H1 (cell line): Measurements from ENCODE around the gene LRRC18. TPM values are rescaled to one million over a fixed set of nuclear protein-coding genes. Genes with fewer than 3 reads are reported as not detected.

Experiments
- CTCF ChIA-PET: fragments of 300-600 bp; sonication (Branson Sonifier 250); formaldehyde crosslinking; loops from one replicate; lab custom pipeline; 2021; ENCODE audit not compliant: partially characterized antibody; lab: Charles Lee
- POLR2A ChIA-PET: fragments of 300-600 bp; sonication (Branson Sonifier 250); formaldehyde crosslinking; loops from one replicate; lab custom pipeline; 2021; ENCODE audit warnings: inconsistent platforms; ENCODE audit not compliant: partially characterized antibody; lab: Charles Lee
- DNase-seq, 2 experiments: peaks; one replicate each; pipeline versions ENCODE4 v3.0.0 to v3.0.0-alpha.2; 2010 to 2022; ENCODE audit warnings: low spot score in 2 of 2, low read depth in 1 of 2, mixed read lengths in 1 of 2
- FAIRE-seq: peaks from 2 replicates; lab custom pipeline; 2011; peaks lifted over from hg19 to GRCh38; lab: Jason Lieb, UNC
- H2AFZ ChIP-seq: 2 replicates; pipeline ENCODE4 v1.8.1; 2012; ENCODE audit warnings: low read length, inconsistent platforms
- H2AK5ac ChIP-seq: 2 replicates; pipeline ENCODE4 v1.6.1; 2013; ENCODE audit warnings: low read depth, low read length
- H2BK120ac ChIP-seq: replicated peaks from 2 replicates; pipeline ENCODE3; 2013; ENCODE audit warnings: low read depth, low read length, inconsistent platforms
- H2BK12ac ChIP-seq: 2 replicates; pipeline ENCODE4 v1.6.1; 2013; ENCODE audit warnings: low read depth, low read length
- H2BK15ac ChIP-seq: 2 replicates; pipeline ENCODE4 v1.6.1; 2013; ENCODE audit warnings: low read length
- H2BK20ac ChIP-seq: 2 replicates; pipeline ENCODE4 v1.6.1; 2013; ENCODE audit warnings: low read length
- H2BK5ac ChIP-seq: 2 replicates; pipeline ENCODE4 v1.6.1; 2013; ENCODE audit warnings: low read depth, low read length
- H3K14ac ChIP-seq: 2 replicates; pipeline ENCODE4 v1.6.1; 2013; ENCODE audit warnings: inconsistent platforms; ENCODE audit not compliant: insufficient read length
- H3K18ac ChIP-seq: 2 replicates; pipeline ENCODE4 v1.6.1; 2013; ENCODE audit warnings: low read length; ENCODE audit errors: extremely low read depth
- H3K23ac ChIP-seq: 2 replicates; pipeline ENCODE4 v1.6.1; 2013; ENCODE audit warnings: inconsistent platforms; ENCODE audit not compliant: insufficient read length
- H3K23me2 ChIP-seq: 2 replicates; pipeline ENCODE4 v1.6.1; 2013; ENCODE audit warnings: low read depth, low read length
- H3K27ac ChIP-seq: 2 replicates; pipeline ENCODE4 v1.6.1; 2011; ENCODE audit warnings: low read depth, low read length, inconsistent platforms
- H3K27me3 ChIP-seq, 4 experiments: replicated peaks in 1 of 4; 1 replicate in 1 of 4; 2 replicates in 3 of 4; pipeline versions ENCODE4 v1.6.1 to v1.8.1; 2011 to 2013; ENCODE audit warnings: low read length in 3 of 4, mild to moderate bottlenecking in 3 of 4, inconsistent platforms in 2 of 4, mixed read lengths in 2 of 4, moderate library complexity in 1 of 4; ENCODE audit not compliant: control insufficient read depth in 3 of 4, insufficient read depth in 3 of 4; ENCODE audit errors: extremely low read depth in 1 of 4
- H3K36me3 ChIP-seq, 4 experiments: 2 replicates each; pipeline versions ENCODE4 v1.6.1 to v1.8.1; 2011 to 2013; ENCODE audit warnings: mild to moderate bottlenecking in 4 of 4, low read length in 3 of 4, moderate library complexity in 2 of 4, control low read depth in 1 of 4, inconsistent platforms in 1 of 4; ENCODE audit not compliant: insufficient read depth in 4 of 4, control insufficient read depth in 2 of 4
- H3K4ac ChIP-seq: replicated peaks from 2 replicates; pipeline ENCODE3; 2013; ENCODE audit warnings: low read length, low read depth, mixed read lengths, inconsistent platforms; ENCODE audit not compliant: insufficient read length
- H3K4me1 ChIP-seq, 4 experiments: replicated peaks in 1 of 4; 1 replicate in 1 of 4; 2 replicates in 3 of 4; pipeline versions ENCODE4 v1.6.1 to v1.8.1; 2011 to 2013; ENCODE audit warnings: low read length in 3 of 4, inconsistent platforms in 2 of 4, mixed read lengths in 1 of 4; ENCODE audit not compliant: insufficient read depth in 4 of 4, control insufficient read depth in 3 of 4
- H3K4me2 ChIP-seq, 2 experiments: 2 replicates each; pipeline versions ENCODE4 v1.6.1 to v1.8.1; 2011 to 2013; ENCODE audit warnings: low read depth in 2 of 2, low read length in 2 of 2, control low read depth in 1 of 2, inconsistent platforms in 1 of 2, mild to moderate bottlenecking in 1 of 2; ENCODE audit not compliant: insufficient read depth in 1 of 2
- H3K4me3 ChIP-seq, 4 experiments: fragments of 200-600, 300-600 bp in 1 of 4; sonication (generic), shearing (Covaris generic), sonication (Bioruptor Twin) in 1 of 4; 2 replicates each; pipeline versions ENCODE4 v1.5.1 to v1.8.1; 2011 to 2016; ENCODE audit warnings: low read length in 4 of 4, low read depth in 3 of 4, control low read depth in 2 of 4, inconsistent platforms in 2 of 4, mild to moderate bottlenecking in 2 of 4, mixed read lengths in 1 of 4, moderate library complexity in 1 of 4; ENCODE audit not compliant: insufficient read depth in 2 of 4; ENCODE audit errors: extremely low read depth in 1 of 4
- H3K56ac ChIP-seq: replicated peaks from 2 replicates; pipeline ENCODE3; 2013; ENCODE audit warnings: low read depth, mild to moderate bottlenecking, mixed read lengths, low read length, inconsistent platforms; ENCODE audit not compliant: insufficient read length
- H3K79me1 ChIP-seq: 2 replicates; pipeline ENCODE4 v1.6.1; 2013; ENCODE audit warnings: low read depth, low read length, control low read depth
- H3K79me2 ChIP-seq, 2 experiments: 2 replicates each; pipeline versions ENCODE4 v1.6.1 to v1.8.1; 2012 to 2013; ENCODE audit warnings: low read length in 2 of 2, mild to moderate bottlenecking in 2 of 2, inconsistent platforms in 1 of 2; ENCODE audit not compliant: insufficient read depth in 2 of 2, control insufficient read depth in 1 of 2
- H3K9ac ChIP-seq, 4 experiments: replicated peaks in 1 of 4; 1 replicate in 1 of 4; 2 replicates in 3 of 4; pipeline versions ENCODE4 v1.6.1 to v1.8.1; 2011 to 2013; ENCODE audit warnings: low read depth in 3 of 4, low read length in 3 of 4, control low read depth in 2 of 4, mild to moderate bottlenecking in 2 of 4, moderate library complexity in 2 of 4, inconsistent platforms in 1 of 4; ENCODE audit errors: extremely low read depth in 1 of 4
- H3K9me3 ChIP-seq, 2 experiments: 2 replicates each; pipeline versions ENCODE4 v1.6.1 to v1.8.1; 2012 to 2013; ENCODE audit warnings: mild to moderate bottlenecking in 2 of 2, moderate library complexity in 2 of 2, control low read depth in 1 of 2, inconsistent platforms in 1 of 2, low read depth in 1 of 2, low read length in 1 of 2, mixed read lengths in 1 of 2; ENCODE audit not compliant: insufficient read depth in 2 of 2
- H4K20me1 ChIP-seq, 2 experiments: replicated peaks in 1 of 2; 2 replicates each; pipeline versions ENCODE3 to v1.8.1; 2011 to 2013; ENCODE audit warnings: inconsistent platforms in 2 of 2, low read length in 2 of 2, mild to moderate bottlenecking in 1 of 2; ENCODE audit not compliant: insufficient read depth in 2 of 2, control insufficient read depth in 1 of 2
- H4K5ac ChIP-seq: 2 replicates; pipeline ENCODE4 v1.6.1; 2013; ENCODE audit warnings: low read length, low read depth, mixed read lengths, inconsistent platforms; ENCODE audit not compliant: insufficient read length
- H4K8ac ChIP-seq: 2 replicates; pipeline ENCODE4 v1.8.0; 2013; ENCODE audit warnings: mild to moderate bottlenecking, moderate library complexity, low read length, inconsistent platforms; ENCODE audit not compliant: insufficient read depth; ENCODE audit errors: extremely low read depth
- H4K91ac ChIP-seq: replicated peaks from 2 replicates; pipeline ENCODE3; 2013; ENCODE audit warnings: low read length, mixed read lengths, inconsistent platforms; ENCODE audit not compliant: insufficient read length
- BRCA1 ChIP-seq: IDR thresholded peaks from 2 replicates; pipeline ENCODE4 v1.6.1; 2012; ENCODE audit warnings: low read depth, low read length, improper control_type of control experiment
- CBX5 ChIP-seq: fragments of 300-800, 300-1000 bp; sonication (generic); IDR thresholded peaks from 2 replicates; pipeline ENCODE4 v1.7.1; 2016; ENCODE audit warnings: antibody characterized with exemption, low read length, low read depth
- CHD1 ChIP-seq: IDR thresholded peaks from 2 replicates; pipeline ENCODE4 v1.6.1; 2012; ENCODE audit warnings: low read depth, low read length, improper control_type of control experiment
- EGR1 ChIP-seq: IDR thresholded peaks from 2 replicates; pipeline ENCODE4 v1.6.1; 2011; ENCODE audit warnings: low read depth, low read length, borderline replicate concordance
- GTF2F1 ChIP-seq: IDR thresholded peaks from 2 replicates; pipeline ENCODE4 v1.6.1; 2012; ENCODE audit warnings: low read depth, low read length, improper control_type of control experiment, borderline replicate concordance
- KDM4A ChIP-seq: IDR thresholded peaks from one replicate; pipeline ENCODE4 v1.7.1; 2012; ENCODE audit warnings: low read depth, mild to moderate bottlenecking, moderate library complexity, low read length, inconsistent platforms; ENCODE audit not compliant: severe bottlenecking
- PHF8 ChIP-seq: fragments of 200-600 bp; sonication (generic); conservative IDR thresholded peaks from 2 replicates; pipeline ENCODE4 v1.7.1; 2012; ENCODE audit warnings: low read depth, mild to moderate bottlenecking, inconsistent platforms, low read length, moderate library complexity
- POLR2AphosphoS5 ChIP-seq: IDR thresholded peaks from 2 replicates; pipeline ENCODE4 v1.6.1; 2011; ENCODE audit warnings: low read depth, low read length
- RAD21 ChIP-seq, 2 experiments: IDR thresholded peaks in 1 of 2; conservative IDR thresholded peaks in 1 of 2; 2 replicates each; pipeline ENCODE4 v1.6.1; 2011; ENCODE audit warnings: low read depth in 2 of 2, low read length in 2 of 2, improper control_type of control experiment in 1 of 2, inconsistent platforms in 1 of 2, mild to moderate bottlenecking in 1 of 2, moderate library complexity in 1 of 2
- SIRT6 ChIP-seq: IDR thresholded peaks from one replicate; pipeline ENCODE4 v1.7.1; 2012; ENCODE audit warnings: low read length, inconsistent platforms
- SIX5 ChIP-seq: IDR thresholded peaks from 2 replicates; pipeline ENCODE4 v1.6.1; 2011; ENCODE audit warnings: mild to moderate bottlenecking, low read depth, low read length
- TBP ChIP-seq: IDR thresholded peaks from 2 replicates; pipeline ENCODE4 v1.6.1; 2011; ENCODE audit warnings: low read depth, low read length, improper control_type of control experiment
- YY1 ChIP-seq: IDR thresholded peaks from 2 replicates; pipeline ENCODE4 v1.6.1; 2011; ENCODE audit warnings: low read depth, mild to moderate bottlenecking, low read length
- WGBS, 2 experiments: shearing (Covaris generic) in 1 of 2; methylation state at CpG; one replicate each; pipeline versions ENCODE4 v1.1.6 to v1.1.7; 2013 to 2015; ENCODE audit warnings: low lambda C conversion rate in 2 of 2, mixed read lengths in 2 of 2, inconsistent platforms in 1 of 2, low coverage in 1 of 2, missing lambda C conversion rate in 1 of 2; ENCODE audit not compliant: insufficient replicate concordance in 2 of 2, insufficient coverage in 1 of 2, insufficient read length in 1 of 2; ENCODE audit errors: extremely low coverage in 1 of 2, missing lambda C conversion rate in 1 of 2; 5-methylcytosine and 5-hydroxymethylcytosine counted together
- polyA plus RNA-seq, 7 experiments: library from polyadenylated mRNA; depleted of rRNA in 3 of 7; stranded (reverse) in 5 of 7; unstranded in 2 of 7; fragments of >200 nt in 5 of 7; fragments of 200-250 nt in 2 of 7; gene quantifications; 1 replicate in 5 of 7; 2 replicates in 1 of 7; 4 replicates in 1 of 7; pipeline versions ENCODE4 v1.2.1 to v1.2.3, GENCODE V29; 2011 to 2013; ENCODE audit warnings: missing spikeins in 2 of 7, mixed read lengths in 2 of 7
- total RNA-seq: library from RNA; stranded (reverse); fragmentation: NEBNext Ultra II Directional; extraction: Animal tissue kit (Norgen Biotek cat#: 25700); gene quantifications from 2 replicates; pipeline ENCODE4 v1.2.1, GENCODE V29; 2021

The LRRC18 gene
- total and polyA plus RNA-seq, 2 of the 8 experiments (the other 6 are each of a cell fraction or from before 2014, with no cell fraction given): not detected

DNA sequence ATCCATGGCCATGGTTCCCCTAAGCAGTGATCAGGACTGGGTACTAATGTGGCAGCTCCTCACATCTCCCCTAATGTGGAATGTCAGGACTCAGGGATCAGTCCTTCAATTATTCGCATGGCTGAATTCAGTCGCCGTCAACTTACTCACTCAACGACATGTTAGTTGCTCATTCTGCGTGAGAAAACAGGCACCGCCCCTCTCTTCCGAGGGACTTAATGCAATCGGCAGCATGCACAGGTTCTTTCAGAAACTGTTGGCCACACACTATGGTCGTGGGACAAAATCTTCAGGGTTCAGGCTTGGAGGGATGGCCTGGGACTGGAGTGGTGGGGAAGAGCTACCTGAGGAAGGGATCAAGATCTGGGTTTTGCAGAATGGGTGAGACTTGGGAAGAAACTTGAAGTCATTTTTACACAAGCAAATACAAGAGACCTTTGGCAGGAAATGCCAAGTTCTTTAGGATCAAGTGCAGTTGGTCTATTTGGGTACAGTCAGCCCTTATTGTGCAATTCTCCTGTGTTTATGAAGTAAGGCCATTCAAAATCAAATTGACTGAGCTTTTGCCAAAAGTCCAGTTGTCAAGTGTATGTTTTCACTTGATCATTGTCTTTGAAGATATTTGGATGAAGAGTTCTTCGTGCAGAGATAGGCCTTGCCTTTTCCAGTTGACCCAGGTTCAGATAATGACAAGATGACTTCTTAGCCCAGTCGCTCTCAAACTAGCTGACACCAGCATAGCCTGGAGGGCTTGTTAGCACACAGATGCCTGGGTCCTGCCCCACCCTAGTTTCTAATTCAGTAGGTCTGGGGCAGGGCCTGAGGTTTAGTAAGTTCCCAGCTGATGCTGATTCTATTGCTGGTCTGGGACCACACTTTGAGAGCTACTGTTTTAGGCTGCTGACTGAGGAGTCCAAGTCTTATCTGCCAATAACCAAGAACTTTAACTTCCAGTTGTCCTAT lies 48.5 kb downstream of the LRRC18 start:
- Histone ChIP-seq H3K36me3 (no peaks in the 10 kb centered on the region), H3K23me2 (no peaks in the 10 kb centered on the region), H4K91ac (no peak overlapping the region), H2BK120ac (no peak overlapping the region), H3K27me3 (no peaks in the 10 kb centered on the region), H3K4me1 (no peaks in the 10 kb centered on the region), H2AK5ac (no peak overlapping the region), H3K23ac (no peak overlapping the region), H3K4ac (no peak overlapping the region), H3K27ac (no peak overlapping the region), H3K4me2 (no peak overlapping the region), H3K14ac (no peak overlapping the region), H3K9ac (no peak overlapping the region)
- ChIA-PET CTCF (no interaction called here), POLR2A (no interaction called here)
- FAIRE-seq: no peak
- WGBS, 2 experiments: 93% methylated on average over 11 of the region's 11 CpGs; no CpG with 5 or more reads in 1 of the 2 experiments
- TF ChIP-seq YY1: no peak
- TF ChIP-seq BRCA1: no peak
- TF ChIP-seq POLR2AphosphoS5: no peak
- TF ChIP-seq PHF8: no peak
- TF ChIP-seq CBX5: no peak
- TF ChIP-seq RAD21 (IDR thresholded peaks at IDR 0.05 in 1 of 2, conservative IDR thresholded peaks at IDR 0.05 in 1 of 2; ENCODE audit: low read depth in 2 of 2, low read length in 2 of 2): no peak
- TF ChIP-seq TBP: no peak
- no peak for TF ChIP-seq KDM4A
- no peak for TF ChIP-seq SIRT6
- no peak for TF ChIP-seq GTF2F1
- no peak for TF ChIP-seq SIX5
- no peak for TF ChIP-seq CHD1
- no peak for TF ChIP-seq EGR1
- TF ChIP-seq, all 59 proteins: peak for 0
- no peaks in the 10 kb centered on the region for H4K20me1 ChIP-seq
- no peak overlapping the region for H3K18ac ChIP-seq
- H3K56ac ChIP-seq: no peak overlapping the region
- no peaks in the 10 kb centered on the region for H3K9me3 ChIP-seq
- no peak overlapping the region for H2BK15ac ChIP-seq
- no peak overlapping the region for H4K8ac ChIP-seq
- no peaks in the 10 kb centered on the region for H3K79me2 ChIP-seq
- H2BK12ac ChIP-seq: no peak overlapping the region
- H2BK5ac ChIP-seq: no peak overlapping the region
- no peak overlapping the region for H3K4me3 ChIP-seq
- DNase-seq: no peak
- no peak overlapping the region for H4K5ac ChIP-seq
- no peaks in the 10 kb centered on the region for H3K79me1 ChIP-seq
- H2AFZ ChIP-seq: no peak overlapping the region
- no peak overlapping the region for H2BK20ac ChIP-seq
